ENCODE results near the gene MAMSTR.
"Not testable (repeated sequence)": the region's sequence is repeated elsewhere in the genome, so short reads cannot be mapped to it uniquely, and the experiment has no call there.

Gene MAMSTR

DNA sequence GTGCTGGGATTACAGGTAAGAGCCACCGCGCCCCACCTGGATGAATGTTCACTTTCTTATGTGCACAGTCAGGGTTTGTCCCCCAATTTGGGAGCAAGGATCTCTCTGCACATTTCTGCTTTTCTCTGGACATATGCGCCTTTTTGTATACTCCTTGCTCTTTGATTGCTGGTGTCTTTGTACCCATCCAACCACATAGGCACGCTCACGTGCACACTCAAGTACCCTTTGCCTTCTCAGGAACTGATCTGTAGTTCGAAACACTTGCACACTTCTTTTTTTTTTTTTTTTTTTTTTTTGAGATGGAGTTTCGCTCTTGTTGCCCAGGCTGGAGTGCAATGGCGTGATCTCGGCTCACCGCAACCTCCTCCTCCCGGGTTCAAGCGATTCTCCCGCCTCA lies 1.4 kb downstream of the MAMSTR start:
- not testable (repeated sequence) for H3K27ac Mint-ChIP-seq; H3K27me3 Mint-ChIP-seq; H3K9me3 Mint-ChIP-seq; H3K4me3 Mint-ChIP-seq; H3K36me3 Mint-ChIP-seq; ATAC-seq (replicated peaks); DNase-seq
- H3K4me1 Mint-ChIP-seq: peaks cover 11 to 33% of the 10 kb centered on the region in 2 donors

- Mint-ChIP-seq H3K27ac (no peak overlapping the region), H3K27me3 (no peaks in the 10 kb centered on the region), H3K9me3 (no peaks in the 10 kb centered on the region), H3K4me3 (no peak overlapping the region), H3K4me1 (peaks cover 12 to 40% of the 10 kb centered on the region in 2 donors), H3K36me3 (no peaks in the 10 kb centered on the region)
- no peak for ATAC-seq (replicated peaks)
- no peak for DNase-seq
Measured at GRCh38 chr19:48716562-48717291, 2.8 kb downstream of the MAMSTR start.

- H3K36me3 Mint-ChIP-seq: peaks cover 0 to 8% of the 10 kb centered on the region in 2 donors
- no peak overlapping the region for H3K27ac Mint-ChIP-seq
- peaks cover 0 to 1% of the 10 kb centered on the region in 2 donors for H3K9me3 Mint-ChIP-seq
- H3K4me1 Mint-ChIP-seq: peaks cover 10 to 32% of the 10 kb centered on the region in 2 donors
- ATAC-seq (replicated peaks): no peak
- no peaks in the 10 kb centered on the region for H3K27me3 Mint-ChIP-seq
- H3K4me3 Mint-ChIP-seq: no peak overlapping the region
- no peak for DNase-seq
Measured at GRCh38 chr19:48715681-48716171, 3.8 kb downstream of the MAMSTR start.

DNA sequence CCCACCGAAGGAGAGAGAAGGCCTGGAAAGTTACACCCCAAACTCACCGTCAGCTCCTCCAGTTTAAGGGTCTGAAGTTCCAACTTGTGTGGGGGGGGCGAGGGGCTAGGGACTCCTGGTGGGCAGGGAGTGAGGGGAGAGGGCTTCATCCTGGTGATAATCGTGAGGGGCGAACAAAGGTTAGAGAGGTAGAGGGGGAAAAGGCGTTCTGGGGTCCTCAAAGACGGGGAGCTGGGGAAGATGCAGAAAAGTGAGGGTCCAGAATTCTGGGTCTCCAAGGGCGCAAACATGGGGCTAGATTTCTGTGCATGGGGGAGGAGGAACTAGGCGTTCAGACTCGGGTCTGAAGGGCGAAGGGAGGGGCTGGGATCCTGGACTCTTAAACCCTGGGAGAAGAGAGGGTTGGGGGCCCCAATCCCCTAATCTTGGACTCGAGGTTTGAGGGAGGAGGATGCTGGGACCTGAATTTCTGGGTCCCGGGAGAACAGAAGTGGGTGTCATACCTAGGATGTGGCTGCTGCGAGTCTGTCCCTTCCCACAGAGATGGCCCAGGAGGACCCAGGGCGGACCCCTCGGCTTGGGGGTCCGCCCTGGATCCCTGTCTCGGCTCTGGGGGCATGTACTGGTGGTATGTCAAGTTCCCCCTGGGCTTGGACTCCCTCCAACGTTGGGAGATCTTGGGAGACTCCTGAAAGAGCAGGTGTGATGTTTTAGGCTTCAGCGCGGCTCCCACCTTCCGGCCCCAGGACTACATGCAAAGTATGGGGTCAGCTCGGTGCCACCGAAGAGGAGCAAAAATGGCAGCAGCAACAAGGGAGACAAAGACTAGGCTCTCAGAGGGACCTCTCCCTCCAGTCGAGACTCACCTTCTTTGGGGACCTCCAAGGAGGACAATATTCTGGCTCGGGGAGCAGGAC lies 4.5 kb downstream of the MAMSTR start:
- Mint-ChIP-seq H3K4me3 (peak overlapping the region; percentile 85 to 88), H3K27ac (peak overlapping the region; percentile 95), H3K27me3 (no peaks in the 10 kb centered on the region), H3K36me3 (peaks cover 0 to 9% of the 10 kb centered on the region in 2 donors), H3K9me3 (peaks cover 0 to 1% of the 10 kb centered on the region in 2 donors), H3K4me1 (peaks cover 10 to 28% of the 10 kb centered on the region in 2 donors)
- DNase-seq: no peak
- no peak for ATAC-seq (replicated peaks)

- H3K36me3 Mint-ChIP-seq: peaks cover 0 to 9% of the 10 kb centered on the region in 2 donors
- H3K4me3 Mint-ChIP-seq: peak overlapping the region; percentile 85 to 88
- peaks cover 0 to 1% of the 10 kb centered on the region in 2 donors for H3K9me3 Mint-ChIP-seq
- ATAC-seq (replicated peaks) (peak; percentile 91 to 94), DNase-seq (peak; percentile 99)
- no peaks in the 10 kb centered on the region for H3K27me3 Mint-ChIP-seq
- peak overlapping the region; percentile 95 for H3K27ac Mint-ChIP-seq
- H3K4me1 Mint-ChIP-seq: peaks cover 10 to 28% of the 10 kb centered on the region in 2 donors
Measured at GRCh38 chr19:48713864-48714755, 5.4 kb downstream of the MAMSTR start.

GRCh38 chr19:48713041-48713863 lies 6.3 kb downstream of the MAMSTR start:
- Mint-ChIP-seq H3K4me1 (peaks cover 10 to 28% of the 10 kb centered on the region in 2 donors), H3K27me3 (no peaks in the 10 kb centered on the region), H3K36me3 (peaks cover 0 to 9% of the 10 kb centered on the region in 2 donors), H3K4me3 (peak overlapping the region; percentile 85 to 88), H3K27ac (peak overlapping the region; percentile 16), H3K9me3 (peaks cover 0 to 1% of the 10 kb centered on the region in 2 donors)
- ATAC-seq (replicated peaks) (no peak), DNase-seq (no peak)

DNA sequence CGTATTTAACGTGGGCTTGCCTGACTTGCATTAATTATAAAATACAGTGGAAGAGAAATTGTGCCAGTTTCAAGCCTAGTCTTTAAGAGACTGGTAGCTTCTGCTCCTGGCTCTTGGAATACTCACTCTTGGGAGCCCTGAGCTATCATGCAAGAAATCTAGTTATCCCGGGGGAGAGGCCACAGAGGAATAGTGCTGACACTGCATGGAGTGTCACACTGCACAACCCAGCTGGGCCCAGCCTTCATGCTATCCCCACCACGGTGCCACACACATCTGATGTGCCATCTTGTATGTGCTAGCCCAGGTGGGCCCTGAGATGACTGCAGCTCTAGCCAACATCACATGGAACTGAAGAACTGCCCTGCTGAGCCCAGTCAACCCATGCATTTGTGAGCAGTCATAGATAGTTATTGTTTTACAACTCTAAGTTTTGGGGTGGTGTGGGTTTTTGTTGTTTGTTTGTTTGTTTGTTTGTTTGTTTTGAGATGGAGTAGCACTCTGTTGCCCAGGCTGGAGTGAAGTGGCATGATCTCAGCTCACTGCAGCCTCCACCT lies 8.3 kb downstream of the MAMSTR start:
- ATAC-seq (replicated peaks) (no peak), DNase-seq (no peak)
- Mint-ChIP-seq H3K27me3 (no peaks in the 10 kb centered on the region), H3K9me3 (peaks cover 0 to 1% of the 10 kb centered on the region in 2 donors), H3K27ac (no peak overlapping the region), H3K4me3 (no peak overlapping the region), H3K36me3 (peaks cover 0 to 13% of the 10 kb centered on the region in 2 donors), H3K4me1 (peaks cover 10 to 28% of the 10 kb centered on the region in 2 donors)

GRCh38 chr19:48708471-48708870 lies 11.1 kb downstream of the MAMSTR start:
- ATAC-seq (replicated peaks): no peak
- Mint-ChIP-seq H3K4me3 (no peak overlapping the region), H3K9me3 (peaks cover 0 to 1% of the 10 kb centered on the region in 2 donors), H3K27ac (no peak overlapping the region), H3K4me1 (peaks cover 3 to 11% of the 10 kb centered on the region in 2 donors), H3K27me3 (no peaks in the 10 kb centered on the region), H3K36me3 (peaks cover 0 to 18% of the 10 kb centered on the region in 2 donors)
- DNase-seq: no peak

- H3K27me3 Mint-ChIP-seq: no peaks in the 10 kb centered on the region
- H3K36me3 Mint-ChIP-seq: peaks cover 4 to 19% of the 10 kb centered on the region in 2 donors
- no peaks in the 10 kb centered on the region for H3K4me1 Mint-ChIP-seq
- H3K9me3 Mint-ChIP-seq: no peaks in the 10 kb centered on the region
- no peak overlapping the region for H3K4me3 Mint-ChIP-seq
- ATAC-seq (replicated peaks) (no peak), DNase-seq (no peak)
- no peak overlapping the region for H3K27ac Mint-ChIP-seq
Measured at GRCh38 chr19:48705431-48705830, 14.1 kb downstream of the MAMSTR start.

DNA sequence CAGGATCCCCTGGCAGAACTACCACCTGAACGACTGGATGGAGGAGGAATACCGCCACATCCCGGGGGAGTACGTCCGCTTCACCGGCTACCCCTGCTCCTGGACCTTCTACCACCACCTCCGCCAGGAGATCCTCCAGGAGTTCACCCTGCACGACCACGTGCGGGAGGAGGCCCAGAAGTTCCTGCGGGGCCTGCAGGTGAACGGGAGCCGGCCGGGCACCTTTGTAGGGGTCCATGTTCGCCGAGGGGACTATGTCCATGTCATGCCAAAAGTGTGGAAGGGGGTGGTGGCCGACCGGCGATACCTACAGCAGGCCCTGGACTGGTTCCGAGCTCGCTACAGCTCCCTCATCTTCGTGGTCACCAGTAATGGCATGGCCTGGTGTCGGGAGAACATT lies 16.2 kb downstream of the MAMSTR start:
- DNase-seq (no peak), ATAC-seq (replicated peaks) (no peak)
- Mint-ChIP-seq H3K27ac (no peak overlapping the region), H3K36me3 (peaks cover 4 to 19% of the 10 kb centered on the region in 2 donors), H3K9me3 (no peaks in the 10 kb centered on the region), H3K4me1 (no peaks in the 10 kb centered on the region), H3K4me3 (no peak overlapping the region), H3K27me3 (peaks cover 5 to 7% of the 10 kb centered on the region in 2 donors)

DNA sequence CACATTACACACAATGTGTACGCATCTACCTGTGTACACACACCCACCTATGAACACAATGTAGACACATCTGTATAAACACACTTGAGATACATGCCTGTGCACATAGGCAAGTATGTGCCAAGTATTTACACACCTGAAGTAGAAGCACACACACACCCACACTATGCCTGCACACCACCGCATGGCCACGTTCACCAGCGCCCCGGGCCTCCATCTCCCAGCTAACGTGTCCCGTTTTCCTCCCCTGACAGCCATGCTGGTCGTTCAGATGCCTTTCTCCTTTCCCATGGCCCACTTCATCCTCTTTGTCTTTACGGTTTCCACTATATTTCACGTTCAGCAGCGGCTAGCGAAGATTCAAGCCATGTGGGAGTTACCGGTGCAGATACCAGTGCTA lies 16.8 kb downstream of the MAMSTR start:
- H3K27me3 Mint-ChIP-seq: peaks cover 9 to 12% of the 10 kb centered on the region in 2 donors
- no peak for ATAC-seq (replicated peaks)
- H3K36me3 Mint-ChIP-seq: peaks cover 4 to 19% of the 10 kb centered on the region in 2 donors
- H3K27ac Mint-ChIP-seq: no peak overlapping the region
- H3K4me1 Mint-ChIP-seq: no peaks in the 10 kb centered on the region
- no peak for DNase-seq
- H3K9me3 Mint-ChIP-seq: no peaks in the 10 kb centered on the region
- no peak overlapping the region for H3K4me3 Mint-ChIP-seq

DNA sequence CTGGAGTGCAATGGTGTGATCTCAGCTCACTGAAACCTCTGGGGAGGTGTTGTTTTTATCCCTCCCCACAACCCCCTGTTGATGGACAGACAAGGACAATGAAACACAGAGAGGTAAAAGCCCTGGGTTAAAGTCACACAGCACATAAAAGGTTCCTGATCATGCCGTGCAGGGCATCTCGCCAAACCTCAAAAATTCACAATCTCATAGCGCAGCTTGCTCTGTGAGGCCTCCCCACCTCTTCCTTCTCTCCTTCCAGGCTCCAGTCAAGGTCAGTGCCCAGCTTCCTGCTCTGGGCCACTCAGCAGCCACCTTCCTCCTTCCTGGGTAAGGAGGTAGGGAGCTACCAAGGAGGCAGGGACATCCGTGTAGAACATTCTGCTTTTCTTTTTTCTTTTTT lies 21.5 kb downstream of the MAMSTR start:
- peaks cover 10 to 12% of the 10 kb centered on the region in 2 donors for H3K4me1 Mint-ChIP-seq
- no peaks in the 10 kb centered on the region for H3K9me3 Mint-ChIP-seq
- DNase-seq: no peak
- H3K4me3 Mint-ChIP-seq: no peak overlapping the region
- peaks cover 19 to 28% of the 10 kb centered on the region in 2 donors for H3K27me3 Mint-ChIP-seq
- ATAC-seq (replicated peaks): no peak
- H3K36me3 Mint-ChIP-seq: peaks cover 4 to 10% of the 10 kb centered on the region in 2 donors
- no peak overlapping the region for H3K27ac Mint-ChIP-seq
